Stimulated activated CD4-positive, alpha-beta T cell treated with anti-CD3 and anti-CD28 coated beads, Interleukin-15, amount 100 ng/mL, for 48 hours (primary cell): ENCODE results near the gene GYPC.

ENCODE experiments used
- DNase-seq, 2 donors: peaks; one replicate each; pipeline ENCODE4 v3.0.0-alpha.2; 2020; ENCODE audit warnings: low read depth in 2 of 2

GYPC gene

GRCh38 chr2:126731353-126731752 is 75.4 kb downstream of the GYPC start:
- no peak for DNase-seq

- DNase-seq = no peak
These were observed 76.8 kb downstream of the GYPC start for GRCh38 chr2:126732682-126733245.

- no peak for DNase-seq
These were observed 77.8 kb downstream of the GYPC start for GRCh38 chr2:126733795-126734194.

GRCh38 chr2:126736133-126736874 is 80.3 kb downstream of the GYPC start:
- no peak for DNase-seq

- DNase-seq = no peak
These were observed 83.2 kb downstream of the GYPC start for GRCh38 chr2:126739141-126739540.

- DNase-seq = no peak
These were observed 88.7 kb downstream of the GYPC start for GRCh38 chr2:126744640-126745039.
